COR-L47 (cell line): ENCODE measurements around the gene CNTNAP2.
A peak's percentile ranks its signal among the peaks of the same experiment; 100 is the strongest.
"Not testable (repeated sequence)": the region's sequence is repeated elsewhere in the genome, so short reads cannot be mapped to it uniquely, and the experiment has no call there.

ENCODE experiments used
- DNase-seq: peaks from one replicate; lab custom pipeline; 2025; lab: John Stamatoyannopoulos, UW

Gene CNTNAP2

DNA sequence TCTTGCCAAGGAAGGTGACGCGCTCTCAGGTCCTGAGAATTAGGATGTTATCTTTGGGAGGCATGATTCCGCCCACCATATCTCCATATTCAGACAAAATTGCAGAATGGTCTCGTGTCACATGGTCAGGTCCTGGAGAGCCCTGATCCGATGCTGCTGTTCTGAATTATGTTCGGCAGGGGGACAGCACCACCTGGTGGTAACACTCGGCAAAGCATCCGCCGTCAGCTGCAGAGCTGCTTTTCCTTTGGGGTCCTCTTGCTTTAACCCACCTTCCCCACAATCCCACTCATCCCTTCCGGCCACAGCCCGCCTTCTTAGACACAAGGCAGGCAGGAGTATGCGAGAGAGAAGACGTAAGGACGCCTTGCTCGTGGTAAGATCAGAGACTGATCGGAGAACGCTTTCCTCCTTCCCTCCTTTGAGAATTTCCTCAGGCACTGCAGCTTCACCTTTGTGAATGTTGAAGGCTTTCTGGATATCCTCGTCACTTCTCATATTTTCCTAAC is 2146.2 kb downstream of the CNTNAP2 start:
- DNase-seq: peak; percentile 56

DNA sequence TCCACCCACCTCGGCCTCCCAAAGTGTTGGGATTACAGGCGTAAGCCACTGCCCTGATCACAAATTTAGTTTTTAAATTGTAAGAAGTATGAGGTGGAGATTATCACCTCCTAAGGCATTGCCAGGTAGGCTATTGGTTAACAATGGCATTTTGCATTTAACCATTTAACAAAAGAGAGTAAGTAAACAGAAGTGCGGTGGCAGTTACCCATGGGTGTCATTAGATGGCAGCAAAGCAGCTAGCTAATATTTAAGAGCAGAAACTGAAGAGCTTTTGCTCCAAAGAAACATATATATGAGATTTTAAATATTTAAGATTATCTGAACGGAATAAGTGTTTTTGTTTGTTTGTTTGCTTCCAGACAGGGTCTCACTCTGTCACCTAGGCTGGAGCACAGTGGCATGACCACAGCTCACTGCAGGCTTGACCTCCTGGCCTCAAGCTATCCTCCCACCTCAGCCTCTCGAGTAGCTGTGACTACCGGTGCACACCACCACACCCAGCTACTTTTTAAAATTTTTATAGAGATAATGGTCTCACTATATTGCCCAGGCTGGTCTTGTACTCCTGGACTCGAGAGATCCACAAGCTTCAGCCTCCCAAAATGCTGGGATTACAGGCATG is 2148.4 kb downstream of the CNTNAP2 start:
- peak; percentile 65 for DNase-seq

DNA sequence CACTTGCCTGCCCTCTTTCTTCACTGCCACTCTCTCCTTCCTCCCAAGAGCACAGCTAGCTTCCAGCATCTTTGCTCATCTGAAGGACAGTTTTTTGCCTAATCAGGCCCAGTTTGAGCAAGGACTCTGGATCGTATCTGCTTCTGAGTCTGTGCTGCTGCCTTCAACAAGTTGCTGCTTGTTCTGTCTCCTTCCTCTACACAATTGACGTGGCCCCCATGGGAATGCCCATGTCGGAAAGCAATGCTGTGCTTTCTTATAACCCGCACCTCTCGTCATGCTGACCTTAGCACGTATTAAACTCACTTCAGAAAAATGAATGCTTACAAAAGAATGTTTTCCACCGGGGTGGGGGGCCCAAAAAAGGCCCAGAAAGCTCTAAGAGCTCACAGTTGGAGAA is 2149.3 kb downstream of the CNTNAP2 start:
- no peak for DNase-seq

DNA sequence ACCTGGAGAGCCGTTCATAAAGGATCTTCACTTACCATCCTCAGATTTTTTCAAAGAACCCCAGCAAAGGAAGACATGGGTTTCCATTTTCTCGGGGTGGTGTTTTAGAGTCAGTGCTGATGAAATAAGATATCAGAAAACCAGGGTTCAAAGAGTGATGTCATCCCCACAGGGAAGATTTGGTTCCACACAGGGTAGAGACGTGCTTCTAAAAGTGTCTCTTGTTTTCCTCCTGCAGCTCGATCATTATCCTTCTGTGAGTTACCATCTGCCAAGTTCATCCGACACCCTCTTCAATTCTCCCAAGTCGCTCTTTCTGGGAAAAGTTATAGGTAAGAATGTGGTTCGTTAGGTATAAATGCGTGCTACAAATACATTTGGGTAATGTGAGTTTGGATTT is 2150.2 kb downstream of the CNTNAP2 start:
- no peak for DNase-seq

DNA sequence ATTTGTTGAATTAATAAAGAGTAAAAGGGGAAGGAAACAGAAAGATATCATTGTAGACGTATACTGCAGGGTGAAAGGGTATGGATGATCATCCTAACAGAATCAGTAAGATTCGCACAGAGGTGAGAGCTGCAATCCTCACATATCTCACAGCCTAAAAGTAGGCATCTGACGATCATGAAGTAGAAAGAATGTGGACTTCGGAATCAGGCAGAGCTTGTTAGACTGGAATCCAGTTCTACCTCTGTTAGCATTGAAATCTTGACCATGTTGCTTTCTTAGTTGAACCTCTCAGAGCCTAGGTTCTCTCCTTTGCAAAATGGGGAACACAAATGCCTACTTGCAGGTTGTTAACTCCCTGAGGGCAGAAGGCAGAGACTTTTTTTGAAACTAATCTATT is 2154.0 kb downstream of the CNTNAP2 start:
- no peak for DNase-seq

DNA sequence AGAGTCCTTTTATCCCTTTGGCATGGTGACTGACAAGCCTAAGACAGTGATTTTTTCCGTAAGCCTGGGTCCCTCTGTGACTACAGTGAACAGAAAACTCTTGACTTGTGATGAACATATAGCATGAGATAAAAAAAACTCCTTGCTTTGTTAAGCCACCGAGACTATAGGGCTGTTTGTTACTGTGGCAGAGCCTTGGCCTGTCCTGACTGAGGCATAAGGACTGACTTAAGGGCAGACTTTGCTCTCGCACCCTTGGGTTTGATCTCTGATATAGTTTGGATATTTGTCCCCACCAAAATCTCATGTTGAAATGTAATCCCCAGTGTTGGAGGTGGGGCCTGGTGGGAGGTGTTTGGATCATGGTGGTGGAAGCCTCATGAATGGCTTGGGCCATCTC is 2157.5 kb downstream of the CNTNAP2 start:
- no peak for DNase-seq

DNA sequence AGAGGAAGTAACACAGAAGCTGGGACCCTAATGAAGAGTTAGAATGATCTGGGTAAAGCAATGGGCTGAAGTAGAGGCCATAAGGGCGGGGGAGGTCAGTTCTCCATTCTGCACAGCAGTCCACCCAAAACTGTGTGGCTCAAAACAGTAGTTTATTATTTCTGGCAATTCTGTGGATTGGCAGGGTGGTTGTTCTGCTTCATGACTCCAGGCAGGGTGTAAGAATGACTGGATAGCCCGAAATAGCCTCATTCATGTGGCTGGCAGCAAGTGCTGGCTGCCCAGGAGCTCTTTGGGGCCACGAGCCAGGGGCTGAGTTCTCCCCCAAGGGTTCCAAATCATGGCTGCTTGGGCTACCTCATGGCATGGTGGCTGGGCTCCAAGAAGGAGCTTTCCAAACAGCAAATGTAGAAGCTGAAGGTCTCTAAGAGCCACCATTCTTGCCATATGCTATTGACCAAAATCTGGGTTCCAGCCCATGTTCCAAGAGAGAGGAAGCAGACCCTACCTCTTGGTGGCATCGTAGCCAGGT is 2158.8 kb downstream of the CNTNAP2 start:
- DNase-seq: no peak

DNA sequence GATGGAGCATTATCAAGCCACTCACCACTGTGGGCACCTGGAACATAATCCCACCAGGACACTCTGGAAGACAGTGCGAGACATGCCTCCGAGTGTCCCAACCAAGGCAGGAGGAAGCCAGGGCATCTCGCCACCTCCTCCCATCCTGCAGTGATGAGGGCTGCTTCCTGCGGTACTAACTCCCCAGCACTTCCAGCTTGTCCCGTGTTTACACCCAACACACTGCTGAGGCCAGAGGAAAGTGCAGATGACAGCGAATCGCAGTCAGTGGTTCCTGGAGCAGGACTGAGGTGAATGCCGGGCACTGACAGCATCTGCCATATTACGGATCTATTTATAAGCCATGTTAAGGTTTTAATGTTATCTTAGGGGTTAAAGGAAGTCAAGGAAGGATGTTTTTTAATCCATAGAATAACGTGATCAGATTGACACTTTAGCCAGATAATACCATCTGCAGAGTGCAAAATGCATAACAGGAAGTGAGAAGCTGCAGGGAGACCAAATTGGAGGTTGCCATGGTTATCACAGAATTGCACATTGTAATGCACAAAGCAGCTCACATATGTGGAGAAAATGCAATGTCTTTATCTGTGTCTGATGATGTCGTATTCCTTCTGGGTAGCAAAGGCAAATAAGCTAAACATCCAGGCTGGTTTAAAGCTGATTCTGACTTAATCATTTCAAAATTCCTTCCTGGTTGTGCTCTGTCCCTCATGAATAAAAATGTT is 2159.9 kb downstream of the CNTNAP2 start:
- DNase-seq: no peak

DNA sequence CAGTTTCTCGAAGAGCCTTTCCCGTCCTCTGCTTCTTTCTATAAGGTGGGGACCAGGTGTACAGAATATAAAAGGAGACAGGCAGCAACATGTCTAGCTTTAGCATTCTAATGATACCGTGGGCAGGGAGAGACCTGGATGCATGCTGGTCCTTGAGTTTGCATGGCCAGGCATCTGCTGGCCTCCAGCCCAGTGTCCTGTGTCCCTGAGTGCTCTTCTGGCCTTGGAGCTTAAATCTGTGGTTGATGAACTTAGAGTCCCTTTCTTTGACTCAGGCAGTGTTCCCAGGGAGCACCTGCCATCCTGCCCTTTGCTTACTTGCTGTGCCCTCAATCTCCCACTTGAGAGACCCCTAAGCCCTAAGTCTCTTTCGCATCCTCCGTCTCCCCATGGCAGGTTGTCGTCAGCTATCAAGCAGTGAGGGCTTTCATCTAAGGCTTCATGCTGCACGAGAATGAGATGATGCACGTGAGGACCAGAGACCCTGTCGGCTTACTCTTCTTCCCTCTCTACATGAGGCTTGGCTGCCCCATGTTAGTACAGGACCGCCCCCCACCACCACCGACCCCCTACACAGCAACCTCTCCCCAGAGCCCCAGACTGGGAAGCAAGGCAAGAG is 2160.6 kb downstream of the CNTNAP2 start:
- DNase-seq: no peak

DNA sequence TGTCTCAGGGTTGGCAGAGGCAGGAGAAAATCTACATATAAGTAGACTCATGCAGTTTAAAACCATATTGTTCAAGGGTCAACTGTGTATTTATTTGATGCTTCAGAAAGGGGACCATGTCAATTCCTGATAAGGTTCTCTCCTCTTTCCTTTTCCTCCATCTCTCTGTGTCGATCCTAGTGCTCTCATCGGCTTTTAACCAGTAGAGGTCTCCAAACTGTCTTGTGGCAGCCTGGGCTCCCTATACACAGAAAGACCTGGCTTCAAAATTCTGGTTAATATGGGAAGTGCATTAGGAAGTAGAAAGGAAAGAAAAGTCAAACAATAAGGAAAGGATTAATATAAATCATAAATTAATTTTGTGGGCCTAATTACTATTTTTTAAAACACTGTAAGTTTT is 2169.5 kb downstream of the CNTNAP2 start:
- DNase-seq: peak; percentile 15

DNA sequence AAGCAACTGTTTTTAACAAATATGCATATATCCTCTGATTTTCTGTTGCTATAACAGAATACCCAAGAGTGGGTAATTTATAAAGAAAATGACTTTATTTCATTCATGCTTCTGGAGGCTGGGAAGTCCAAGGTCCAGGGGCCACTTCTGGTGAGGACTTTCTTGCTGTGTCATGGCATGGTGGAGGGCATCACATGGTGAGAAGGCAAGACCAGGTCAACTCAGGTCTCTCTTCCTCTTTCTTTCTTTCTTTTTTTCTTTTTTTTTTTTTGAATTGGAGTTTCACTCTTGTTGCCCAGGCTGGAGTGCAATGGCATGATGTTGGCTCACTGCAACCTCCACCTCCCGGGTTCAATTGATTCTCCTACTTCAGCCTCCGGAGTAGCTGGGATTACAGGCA is 2170.9 kb downstream of the CNTNAP2 start:
- DNase-seq: no peak

DNA sequence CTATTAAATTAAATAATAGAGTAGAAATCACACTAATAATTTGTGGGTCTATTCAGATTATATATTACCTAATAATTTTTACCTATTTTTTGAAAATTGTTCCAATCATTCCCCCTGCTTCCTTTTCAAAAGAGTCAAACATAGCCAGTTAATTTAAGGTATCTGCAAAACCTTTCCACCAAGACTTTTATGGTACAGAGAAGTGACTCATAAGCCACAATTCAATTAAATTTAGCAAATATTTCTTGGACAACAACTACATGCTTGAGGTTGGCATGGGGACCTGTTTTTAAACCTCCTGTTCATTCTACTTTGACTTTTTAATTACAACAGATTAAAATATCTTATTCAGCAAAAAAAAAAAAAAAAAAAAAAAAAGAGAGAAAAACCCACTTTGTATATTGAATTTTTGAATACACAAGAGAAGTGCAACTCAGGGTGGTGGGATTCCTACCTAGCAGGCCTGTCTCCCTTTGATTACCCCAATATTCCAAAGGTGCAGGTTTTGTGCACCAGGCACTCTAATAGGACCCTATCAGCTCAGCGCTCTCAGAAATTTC is 2172.1 kb downstream of the CNTNAP2 start:
- DNase-seq: no peak

DNA sequence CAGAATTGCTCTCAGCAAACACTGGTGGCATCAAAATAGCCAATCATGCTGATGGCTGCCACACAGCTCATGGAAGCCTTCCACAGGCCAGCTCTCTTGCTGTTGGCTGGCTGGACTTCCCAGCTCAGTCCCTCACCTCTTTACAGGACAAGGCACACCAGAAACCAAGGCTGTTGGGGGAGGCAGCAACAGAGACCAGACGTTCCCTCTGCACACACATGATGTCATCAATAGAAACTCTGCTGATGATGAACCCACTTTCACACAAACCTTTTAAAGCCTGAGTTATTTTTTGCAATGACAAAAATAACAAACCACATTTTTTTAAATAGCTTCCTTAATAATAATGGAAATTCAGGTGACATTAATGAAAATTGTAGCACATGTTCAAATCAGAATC is 2173.0 kb downstream of the CNTNAP2 start:
- DNase-seq: no peak

DNA sequence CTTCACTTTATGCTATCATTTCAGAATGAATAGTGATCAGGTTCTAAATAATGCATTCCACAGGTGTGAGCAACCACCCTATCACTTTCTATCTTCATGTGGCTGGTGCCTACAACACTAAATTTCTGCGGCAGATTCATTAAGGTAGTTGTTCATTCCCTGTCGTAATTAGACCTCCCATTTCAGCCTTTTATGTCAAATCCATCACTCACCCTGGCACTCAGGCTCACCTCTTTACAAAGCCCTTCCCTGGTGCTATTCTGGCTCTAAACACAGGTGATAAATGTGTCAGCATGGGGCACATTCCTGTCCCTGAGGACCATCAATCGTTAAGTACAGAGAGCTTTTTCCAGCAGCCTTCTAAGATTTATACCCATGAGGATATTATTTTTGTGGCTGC is 2173.9 kb downstream of the CNTNAP2 start:
- DNase-seq: no peak

DNA sequence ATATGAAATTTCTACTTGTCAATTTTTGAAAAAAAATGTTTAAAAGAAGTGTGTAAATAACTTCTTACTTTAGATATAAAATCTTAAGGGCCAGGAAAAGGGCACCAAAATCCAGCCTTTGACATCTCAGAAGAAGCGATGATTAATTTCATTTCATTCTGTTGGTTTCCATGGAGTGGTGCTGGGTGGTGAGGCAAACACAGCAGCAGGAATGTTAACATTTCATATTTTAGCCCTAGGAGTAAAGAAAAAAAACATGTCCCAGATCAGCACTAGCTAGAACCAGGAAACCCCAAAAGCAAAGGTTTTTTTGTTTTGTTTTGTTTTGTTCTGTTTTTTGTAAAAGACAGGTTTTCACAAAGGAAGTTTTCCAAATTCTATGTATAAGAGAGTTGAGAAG is 2175.2 kb downstream of the CNTNAP2 start:
- DNase-seq: no peak

DNA sequence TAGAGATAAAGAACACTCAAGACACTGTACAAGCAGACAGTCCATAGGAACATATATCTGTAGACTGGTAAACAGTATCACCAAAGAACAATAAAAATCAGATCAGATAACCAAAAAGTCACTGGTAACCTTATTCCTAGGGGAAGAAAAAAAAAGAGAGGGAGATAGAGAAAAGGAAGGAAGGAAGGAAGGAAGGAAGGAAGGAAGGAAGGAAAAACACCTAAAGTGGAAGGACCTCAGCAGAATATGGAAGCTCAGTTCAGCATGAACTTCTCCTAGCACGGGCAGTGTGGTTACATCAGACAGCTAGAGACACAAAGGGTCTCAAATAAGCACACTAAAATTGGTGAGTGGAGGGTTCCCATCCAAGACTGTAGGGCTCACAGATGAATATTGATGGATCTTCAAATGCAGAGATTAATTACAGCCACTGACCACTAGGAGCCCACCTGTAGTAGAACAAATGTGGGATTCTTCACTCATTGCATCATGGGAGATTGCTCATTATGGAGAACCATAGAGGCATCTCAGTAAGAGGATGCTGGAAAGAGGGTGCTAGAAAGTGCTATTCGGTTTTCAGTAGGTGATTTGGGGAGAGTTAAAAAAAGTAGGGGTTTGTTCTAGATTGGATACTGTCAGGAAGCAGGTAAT is 2180.5 kb downstream of the CNTNAP2 start:
- DNase-seq: no peak

DNA sequence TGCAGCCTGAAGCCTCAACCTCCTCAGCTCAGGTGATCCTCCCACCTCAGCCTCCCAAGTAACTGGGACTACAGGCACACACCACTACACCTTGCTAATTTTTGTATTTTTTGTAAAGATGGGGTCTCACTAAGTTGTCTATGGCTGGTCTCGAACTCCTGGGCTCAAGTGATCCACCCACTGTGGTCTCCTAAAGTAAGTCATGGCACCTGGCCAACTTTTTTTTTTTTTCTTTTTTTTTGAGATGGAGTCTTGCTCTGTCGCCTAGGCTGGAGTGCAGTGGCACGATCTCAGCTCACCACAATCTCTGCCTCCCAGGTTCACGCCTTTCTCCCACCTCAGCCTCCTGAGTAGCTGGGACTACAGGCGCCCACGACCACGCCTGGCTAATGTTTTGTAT is 2182.2 kb downstream of the CNTNAP2 start:
- DNase-seq: not testable (repeated sequence)

DNA sequence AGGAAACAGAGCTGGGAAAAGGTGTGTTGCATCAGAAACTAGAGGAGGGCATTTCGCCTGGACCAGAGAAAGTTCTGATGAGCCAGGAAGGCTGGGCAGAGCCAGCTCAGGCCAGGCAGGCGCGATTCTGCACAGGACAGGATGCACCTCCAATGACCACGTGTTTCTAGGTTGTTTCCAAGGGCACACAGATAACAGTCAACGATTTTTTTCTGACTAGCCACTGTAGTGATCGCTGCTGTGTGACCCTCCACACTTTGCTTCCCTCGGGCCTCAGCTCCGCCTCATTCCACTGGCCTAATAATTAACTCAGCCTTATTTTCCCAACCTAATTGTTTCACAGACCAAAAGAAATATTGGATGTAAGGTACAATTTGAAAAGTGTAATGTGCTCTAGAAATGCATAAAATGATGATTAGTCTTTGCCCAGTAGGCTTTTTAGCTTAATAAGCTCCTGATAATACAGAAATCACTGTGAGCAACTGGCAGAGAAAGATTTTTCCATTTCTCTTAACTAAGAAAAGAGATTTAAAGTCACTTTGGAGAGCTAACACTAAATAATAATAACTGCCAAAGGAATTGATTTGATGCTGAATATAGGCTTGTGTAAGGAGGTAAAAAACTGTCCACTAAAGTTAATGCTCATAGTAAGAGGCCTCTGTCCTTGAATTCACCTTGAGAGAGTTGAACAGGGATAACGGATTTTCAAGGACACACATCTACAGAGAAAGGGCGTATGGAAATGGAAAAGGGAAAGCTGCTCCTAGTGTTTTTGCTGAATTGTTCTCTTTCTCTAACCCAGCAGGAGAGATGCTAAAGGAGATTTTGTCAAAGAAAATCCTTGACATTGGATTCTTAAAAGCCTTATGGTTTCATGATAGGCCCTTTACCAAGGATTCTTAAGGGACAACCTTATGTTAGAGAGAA is 2183.0 kb downstream of the CNTNAP2 start:
- no peak for DNase-seq

DNA sequence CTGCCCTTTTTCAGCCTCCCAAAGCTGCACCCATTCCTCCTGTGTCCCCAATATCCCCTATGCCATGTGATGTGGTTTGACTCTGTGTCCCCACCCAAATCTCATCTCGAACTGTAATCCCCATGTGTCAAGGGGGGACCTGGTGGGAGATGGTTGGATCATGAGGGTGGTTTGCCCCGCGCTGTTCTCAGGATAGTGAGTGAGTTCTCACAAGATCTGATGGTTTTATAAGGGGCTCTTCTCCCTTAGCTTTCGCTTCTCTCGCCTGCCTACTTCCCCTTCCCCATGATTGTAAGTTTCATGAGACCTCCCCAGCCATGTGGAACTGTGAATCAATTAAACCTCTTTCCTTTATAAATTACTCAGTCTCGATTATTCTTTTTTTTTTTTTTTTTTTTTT is 2185.8 kb downstream of the CNTNAP2 start:
- DNase-seq: not testable (repeated sequence)

DNA sequence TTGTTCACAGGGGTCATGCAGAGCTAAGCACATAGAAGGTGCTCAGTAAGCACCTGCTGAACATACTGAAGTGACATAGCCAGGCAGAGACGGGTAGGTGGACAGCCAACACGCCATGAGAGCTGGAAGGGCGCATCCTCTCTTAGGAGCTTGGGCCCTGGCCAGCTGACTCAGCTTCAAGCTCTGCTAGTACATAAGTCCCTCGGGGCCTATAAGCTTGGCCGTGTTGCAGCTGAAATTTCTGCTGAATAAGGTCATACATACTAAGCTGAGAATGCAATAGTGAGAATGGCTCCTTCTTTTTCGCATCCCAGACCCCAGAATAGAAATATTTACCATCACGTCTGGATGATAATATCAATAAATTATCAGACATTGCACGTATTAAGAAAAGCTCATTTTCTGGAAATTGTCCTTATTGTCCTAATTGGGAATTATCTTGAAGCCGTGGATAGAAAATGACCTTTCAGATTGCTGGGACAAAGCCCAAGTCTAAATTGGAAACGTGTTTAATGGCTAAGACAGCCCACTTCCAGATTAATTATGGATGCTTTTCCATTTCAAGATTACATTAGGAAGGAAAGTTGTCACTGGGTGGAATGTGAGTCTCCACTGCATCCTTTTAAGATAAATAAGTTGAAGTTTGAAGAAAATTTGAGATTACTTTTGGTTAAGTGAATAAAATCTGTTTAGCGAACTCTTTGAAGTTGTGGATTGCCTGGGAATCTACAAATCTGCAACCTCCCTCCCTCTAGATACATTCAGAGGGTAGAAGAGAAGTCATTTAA is 2186.9 kb downstream of the CNTNAP2 start:
- DNase-seq: no peak

DNA sequence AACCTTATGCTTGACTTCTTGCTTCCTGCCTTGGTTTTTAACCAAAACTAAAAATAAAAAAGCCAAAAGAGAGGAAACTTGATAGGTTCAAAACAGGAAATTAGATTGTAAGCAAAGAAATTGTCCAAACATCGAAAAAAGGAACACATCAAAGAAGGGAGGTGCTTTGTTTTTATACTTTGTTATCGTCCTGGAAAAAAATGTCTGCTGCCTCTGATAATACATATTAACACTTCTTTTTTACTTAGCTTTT is 2187.4 kb downstream of the CNTNAP2 start:
- no peak for DNase-seq
